22Rv1 (cell line): ENCODE results near the gene CAPN15.
"Not testable (repeated sequence)": the region's sequence is repeated elsewhere in the genome, so short reads cannot be mapped to it uniquely, and the experiment has no call there.

Experiments
- H3K27ac ChIP-seq: fragments of 450-650 bp; 2 replicates; pipeline ENCODE4 v1.5.1; 2017
- CTCF ChIP-seq: fragments of 450-650 bp; IDR thresholded peaks from 2 replicates; pipeline ENCODE4 v1.5.1; 2017; ENCODE audit warnings: mild to moderate bottlenecking
- ZFX ChIP-seq: fragments of 450-650 bp; IDR thresholded peaks from 2 replicates; pipeline ENCODE4 v1.6.1; 2017; ENCODE audit warnings: antibody characterized with exemption, borderline replicate concordance

The CAPN15 gene

DNA sequence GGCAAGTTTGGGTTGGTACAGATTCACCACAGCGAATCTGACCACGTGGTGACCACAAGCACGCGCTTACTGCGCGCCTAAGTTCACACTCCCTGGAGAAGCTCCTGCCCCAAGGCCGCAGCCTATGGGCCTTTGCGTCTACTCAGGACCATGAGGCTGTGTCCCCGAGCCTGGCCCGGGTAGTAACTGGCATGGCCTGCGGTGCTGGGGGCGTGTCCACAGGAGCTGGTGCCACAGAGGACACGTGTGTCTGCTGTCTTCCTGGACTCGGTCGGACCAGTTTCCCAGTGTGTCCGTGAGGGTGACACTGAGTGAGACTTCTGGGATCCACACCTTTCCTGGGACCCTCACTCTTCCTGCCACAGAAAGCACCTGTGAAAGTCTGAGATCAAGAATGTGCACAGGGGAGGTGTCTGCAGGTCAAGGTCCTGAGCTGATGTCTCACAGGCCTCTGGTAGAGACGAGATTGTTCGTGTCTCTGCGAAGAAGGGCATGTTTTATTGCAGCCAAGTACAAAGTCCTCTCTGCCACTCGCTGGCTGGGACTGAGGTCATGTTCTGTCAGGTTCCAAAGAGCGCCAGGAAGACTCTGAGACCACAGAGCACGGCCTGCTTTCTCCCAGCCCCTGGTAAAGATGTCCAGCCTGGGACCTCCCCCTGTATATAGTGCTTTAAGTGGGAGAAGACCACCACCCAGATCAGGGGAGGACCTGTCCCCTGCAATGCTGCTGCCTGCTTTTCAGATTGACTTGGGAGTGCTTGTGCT, 25.2 kb upstream of the CAPN15 start:
- peak overlapping the region; percentile 98 for H3K27ac ChIP-seq
- TF ChIP-seq ZFX (no peak), CTCF (no peak)

DNA sequence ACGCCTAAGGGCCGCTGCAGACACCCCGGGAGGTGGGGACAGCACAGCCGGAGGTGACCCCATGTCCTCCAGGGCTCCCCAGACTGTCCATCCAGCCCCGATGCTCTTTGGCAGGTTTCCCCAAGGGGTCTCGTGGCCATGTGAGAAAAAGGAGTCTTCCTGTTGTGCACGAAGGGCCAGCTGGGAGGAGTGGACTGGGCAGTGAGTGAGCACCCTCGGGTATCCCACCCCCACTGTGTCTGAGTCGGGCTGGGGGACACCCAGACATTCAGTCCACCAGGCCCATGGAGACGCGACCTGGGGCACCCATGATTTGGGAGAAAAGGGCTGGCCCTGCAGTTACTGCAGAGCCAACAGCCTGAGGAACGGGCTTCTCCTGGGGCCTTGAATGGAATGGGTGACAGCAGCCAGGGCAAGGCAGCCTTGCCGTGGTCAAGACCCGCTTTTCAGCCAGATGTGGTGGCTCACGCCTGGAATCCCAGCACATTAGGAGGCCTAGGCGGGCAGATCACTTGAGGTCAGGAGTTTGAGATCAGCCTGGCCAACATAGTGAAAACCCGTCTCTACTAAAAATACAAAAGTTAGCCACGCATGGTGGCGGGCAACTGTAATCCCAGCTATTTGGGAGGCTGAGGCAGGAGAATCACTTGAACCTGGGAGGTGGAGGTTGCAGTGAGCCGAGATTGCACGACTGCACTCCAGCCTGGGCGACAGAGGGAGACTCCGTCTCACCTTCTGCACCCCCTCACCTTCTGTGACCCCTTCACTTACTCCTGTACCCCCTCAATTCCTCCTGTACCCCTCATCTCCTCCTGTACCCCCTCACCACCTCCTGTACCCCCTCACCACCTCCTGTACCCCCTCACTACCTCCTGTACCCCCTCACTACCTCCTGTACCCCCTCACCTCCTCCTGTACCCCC, 24.1 kb upstream of the CAPN15 start:
- no peak for TF ChIP-seq ZFX
- no peak for TF ChIP-seq CTCF
- peak overlapping the region; percentile 98 for H3K27ac ChIP-seq

GRCh38 chr16:505479-506245, 21.9 kb upstream of the CAPN15 start:
- peak overlapping the region; percentile 36; the same call in 1 of the 2 replicates for H3K27ac ChIP-seq
- TF ChIP-seq CTCF = no peak
- no peak for TF ChIP-seq ZFX

GRCh38 chr16:506246-506546, 21.3 kb upstream of the CAPN15 start:
- TF ChIP-seq CTCF (no peak), ZFX (no peak)
- no peak overlapping the region for H3K27ac ChIP-seq

DNA sequence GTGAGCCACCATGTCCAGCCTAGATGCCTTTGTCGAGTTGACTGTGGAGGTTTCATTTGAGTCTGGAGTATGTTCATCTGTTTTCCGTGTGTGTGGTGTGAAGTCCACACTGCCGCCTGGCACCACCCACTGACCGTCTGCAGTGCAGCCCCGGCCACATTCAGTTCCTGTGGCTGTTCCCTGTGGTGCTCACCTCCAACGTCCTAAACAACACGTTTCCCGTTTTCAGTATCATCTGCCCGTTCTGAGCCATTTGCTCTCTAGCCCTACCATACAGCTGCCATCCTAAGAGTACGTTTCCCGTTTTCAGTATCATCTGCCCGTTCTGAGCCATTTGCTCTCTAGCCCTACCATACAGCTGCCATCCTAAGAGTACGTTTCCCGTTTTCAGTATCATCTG, 20.0 kb upstream of the CAPN15 start:
- not testable (repeated sequence) for H3K27ac ChIP-seq

DNA sequence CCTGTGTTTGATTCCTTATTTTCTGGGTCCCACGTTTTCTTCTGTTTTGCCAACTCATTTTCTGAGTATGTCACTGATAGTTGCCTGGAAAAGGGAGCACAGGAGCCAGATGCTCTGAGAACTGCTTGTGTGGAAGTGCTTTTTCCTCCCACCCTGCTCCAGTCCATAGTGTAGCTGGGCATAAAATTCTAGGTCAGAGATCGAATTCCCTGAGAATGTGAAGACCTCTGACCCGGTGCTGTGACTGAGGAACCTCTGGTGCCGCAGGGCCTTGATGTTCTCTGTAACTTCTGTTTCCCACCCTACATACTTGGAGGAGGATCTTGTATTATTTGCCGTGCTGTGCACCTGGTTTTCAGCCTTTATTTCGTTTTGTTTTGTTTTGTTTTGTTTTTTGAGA, 19.5 kb upstream of the CAPN15 start:
- no peak overlapping the region for H3K27ac ChIP-seq

More for the DNA sequence above, 19.5 kb upstream of the CAPN15 start:
- TF ChIP-seq ZFX (no peak), CTCF (no peak)
